NCI-H146 (cell line): Measurements from ENCODE around the gene WIPI1.
"Not testable (repeated sequence)": the region's sequence is repeated elsewhere in the genome, so short reads cannot be mapped to it uniquely, and the experiment has no call there.

Experiments
- DNase-seq: peaks from one replicate; lab custom pipeline; 2025; lab: John Stamatoyannopoulos, UW

Gene WIPI1

GRCh38 chr17:68437979-68438822 lies 19.1 kb downstream of the WIPI1 start:
- DNase-seq: no peak

DNA sequence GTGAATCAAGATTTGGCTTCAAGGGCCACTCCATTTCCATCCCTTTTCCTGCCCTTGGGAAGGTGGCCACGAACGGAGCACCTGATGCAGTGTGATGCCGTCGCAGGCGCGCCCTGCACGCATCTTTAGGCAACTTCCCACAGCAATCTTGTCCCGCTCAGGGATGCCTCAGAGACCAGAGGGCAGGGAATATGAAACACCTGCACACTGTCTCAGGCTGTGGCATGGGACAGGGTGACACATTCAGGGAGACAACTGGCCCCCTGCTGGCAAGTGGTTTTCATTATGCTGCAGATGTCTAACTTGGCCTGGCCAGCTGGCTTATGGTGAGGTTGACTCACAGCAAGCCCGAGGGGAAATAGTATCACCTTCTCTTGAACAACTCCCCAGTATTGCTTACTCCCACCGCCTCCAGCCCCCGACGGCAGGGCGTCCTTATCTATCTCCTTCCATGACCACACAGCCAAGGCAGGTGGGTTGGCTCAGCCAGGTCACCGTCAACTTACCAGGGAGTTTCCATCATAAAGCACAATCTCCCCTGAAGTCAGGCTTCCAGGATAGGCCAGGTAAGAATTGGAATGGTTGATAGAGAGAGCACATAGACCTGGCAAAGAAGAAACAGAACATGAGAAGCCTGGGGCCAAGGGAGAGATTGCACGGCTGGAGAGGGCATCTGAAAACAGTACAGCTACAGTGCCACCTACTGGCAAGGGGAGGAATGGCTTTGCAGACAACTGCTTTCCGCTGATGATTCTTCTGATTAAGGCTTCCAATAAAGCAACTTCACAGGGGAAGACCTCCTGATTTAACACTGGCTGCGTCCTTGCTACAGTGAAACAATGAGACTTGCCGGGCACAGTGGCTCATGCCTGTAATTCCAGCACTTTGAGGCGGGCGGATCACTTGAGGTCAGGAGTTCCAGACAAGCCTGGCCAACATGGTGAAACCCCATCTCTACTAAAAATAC lies 21.1 kb downstream of the WIPI1 start:
- peak; percentile 79 for DNase-seq

DNA sequence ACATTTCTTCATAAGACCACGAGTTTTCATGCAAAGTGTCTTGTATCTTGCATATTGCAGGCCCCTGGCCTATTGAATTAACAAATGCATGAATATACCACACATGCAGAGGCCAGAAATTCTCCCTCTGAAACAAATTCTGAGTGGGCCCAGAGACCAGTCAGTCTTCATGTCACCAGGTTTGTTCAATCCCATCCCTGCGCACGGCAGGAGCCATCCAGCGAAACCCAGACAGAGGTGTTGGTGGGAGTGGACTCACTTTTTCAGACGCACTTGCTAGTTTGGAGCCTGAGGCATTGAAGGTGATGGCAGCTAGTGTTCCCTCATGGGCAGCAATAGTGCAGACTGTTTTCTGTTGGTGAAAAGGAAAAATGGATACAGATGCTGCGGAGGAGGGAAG lies 21.9 kb downstream of the WIPI1 start:
- DNase-seq: no peak

- DNase-seq: no peak
Measured at GRCh38 chr17:68433911-68434508, 23.3 kb downstream of the WIPI1 start.

DNA sequence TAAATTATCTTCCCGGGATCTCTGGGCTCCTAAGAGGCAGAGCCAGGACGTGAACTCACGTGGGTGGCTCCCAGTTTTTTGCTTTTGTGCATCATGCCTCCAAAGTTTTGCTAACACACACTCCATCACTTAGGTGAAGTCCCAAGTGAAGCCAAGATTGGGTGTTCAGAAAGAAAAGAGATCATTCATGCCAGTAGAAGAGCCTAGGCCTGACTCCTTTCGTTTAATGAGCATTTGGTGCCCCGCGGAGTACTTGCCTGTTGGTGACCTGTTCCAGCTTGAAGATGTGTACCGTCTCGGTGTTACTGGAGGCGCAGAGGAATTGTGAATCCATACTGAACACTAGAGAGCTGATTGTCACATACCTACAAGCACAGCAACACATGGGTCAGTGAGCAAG lies 24.1 kb downstream of the WIPI1 start:
- no peak for DNase-seq

- DNase-seq: no peak
Measured at GRCh38 chr17:68432086-68432864, 25.0 kb downstream of the WIPI1 start.

DNA sequence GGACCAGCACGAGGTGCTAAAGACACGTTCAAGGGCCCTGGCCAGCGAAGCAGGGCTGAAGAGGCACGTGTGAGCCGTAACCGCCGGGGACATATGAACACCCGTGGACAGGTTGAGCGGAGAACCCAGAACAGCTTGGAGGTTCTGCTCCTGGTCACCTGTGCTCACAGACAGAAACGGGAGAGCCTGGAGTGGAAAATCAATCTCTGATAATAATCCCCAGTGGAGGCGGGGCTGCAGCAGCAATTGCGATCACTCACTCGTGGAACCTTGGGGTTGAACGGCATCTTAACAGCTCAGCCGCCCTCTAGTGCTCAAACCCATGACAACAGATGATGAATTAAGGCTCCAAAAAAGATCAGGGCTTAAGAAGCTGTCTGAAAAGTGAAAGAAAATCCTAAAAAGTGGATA lies 25.6 kb downstream of the WIPI1 start:
- no peak for DNase-seq

GRCh38 chr17:68431045-68431608 lies 26.2 kb downstream of the WIPI1 start:
- DNase-seq: no peak

DNA sequence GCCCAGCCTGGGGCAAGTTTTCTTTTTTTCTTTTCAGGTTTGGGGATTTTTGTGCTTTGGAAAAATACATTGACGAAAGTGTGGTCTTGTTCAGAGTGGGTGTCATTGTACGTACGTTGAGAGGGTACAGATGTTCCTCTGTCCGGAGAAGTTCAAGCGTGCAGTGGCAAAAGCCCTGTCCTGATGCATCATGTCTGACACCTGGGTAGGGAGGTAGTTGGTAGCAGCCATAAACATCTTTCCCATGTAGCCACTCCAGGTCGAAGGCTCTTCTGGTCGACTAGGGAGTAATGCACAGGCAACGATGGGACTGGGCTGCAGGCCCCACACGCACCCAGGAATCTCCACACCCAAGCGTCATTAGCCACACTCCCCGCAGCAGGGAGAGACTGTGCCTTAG lies 27.4 kb downstream of the WIPI1 start:
- no peak for DNase-seq

GRCh38 chr17:68428498-68429172 lies 28.7 kb downstream of the WIPI1 start:
- peak; percentile 28 for DNase-seq

DNA sequence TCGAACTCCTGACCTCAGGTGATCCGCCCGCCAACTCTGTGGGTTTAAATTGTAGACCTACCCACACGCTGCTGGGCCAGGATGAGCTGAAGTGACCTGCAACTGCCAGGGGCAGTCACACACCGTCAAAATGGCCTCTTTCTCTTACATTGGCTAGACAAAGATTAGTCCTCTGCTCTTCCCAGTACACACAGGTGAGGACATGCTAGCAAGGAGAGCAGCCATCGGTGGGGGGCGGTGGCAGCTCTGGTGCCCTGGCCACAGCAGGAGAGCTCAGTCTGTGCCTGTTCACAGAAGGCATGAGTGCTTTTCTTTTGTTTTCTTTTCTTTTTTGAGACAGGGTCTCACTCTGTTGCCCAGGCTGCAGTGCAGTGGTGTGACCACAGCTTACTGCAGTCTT lies 29.7 kb downstream of the WIPI1 start:
- DNase-seq: no peak

DNA sequence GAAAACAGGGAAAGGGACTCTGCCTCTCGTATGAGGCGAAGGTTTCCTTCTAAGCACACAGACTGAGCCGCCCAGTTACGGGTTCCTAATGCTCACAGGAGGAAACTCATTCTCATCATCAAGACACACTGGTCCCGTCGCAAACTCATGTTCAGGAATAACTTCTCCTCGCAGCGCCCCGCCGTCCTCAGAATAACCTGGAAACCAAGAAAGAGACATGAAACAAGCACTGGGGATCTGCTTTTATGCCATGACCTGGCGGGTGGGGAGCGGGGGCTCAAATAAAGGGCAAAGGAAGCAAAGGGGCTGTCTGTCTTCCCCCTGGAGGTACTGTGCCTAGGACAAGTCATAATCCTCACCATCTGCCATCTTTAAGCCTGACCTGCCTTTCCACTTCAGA lies 31.3 kb downstream of the WIPI1 start:
- DNase-seq: no peak

GRCh38 chr17:68424861-68425260 lies 32.4 kb downstream of the WIPI1 start:
- DNase-seq: peak; percentile 73

DNA sequence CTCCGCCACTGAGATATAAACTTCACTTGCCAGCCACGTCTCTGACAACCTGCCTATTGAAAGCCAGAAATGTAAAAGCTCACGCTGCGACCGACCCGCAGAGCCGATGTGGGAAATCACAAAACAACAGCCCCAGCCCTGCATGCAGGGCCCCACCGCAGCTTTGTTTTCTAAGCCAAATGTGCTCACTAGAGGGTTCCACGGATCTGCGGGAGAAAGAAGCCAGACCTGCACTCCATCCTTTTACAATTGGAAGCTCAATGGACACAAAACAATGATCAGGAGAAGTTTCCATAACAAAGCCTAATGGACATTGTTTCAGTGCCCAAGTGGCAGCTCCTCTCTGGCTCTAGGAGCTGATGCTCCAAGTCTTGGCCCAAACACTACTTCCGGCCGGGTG lies 33.1 kb downstream of the WIPI1 start:
- DNase-seq: no peak

GRCh38 chr17:68423251-68423650 lies 34.0 kb downstream of the WIPI1 start:
- no peak for DNase-seq

GRCh38 chr17:68422821-68423220 lies 34.5 kb downstream of the WIPI1 start:
- no peak for DNase-seq

DNA sequence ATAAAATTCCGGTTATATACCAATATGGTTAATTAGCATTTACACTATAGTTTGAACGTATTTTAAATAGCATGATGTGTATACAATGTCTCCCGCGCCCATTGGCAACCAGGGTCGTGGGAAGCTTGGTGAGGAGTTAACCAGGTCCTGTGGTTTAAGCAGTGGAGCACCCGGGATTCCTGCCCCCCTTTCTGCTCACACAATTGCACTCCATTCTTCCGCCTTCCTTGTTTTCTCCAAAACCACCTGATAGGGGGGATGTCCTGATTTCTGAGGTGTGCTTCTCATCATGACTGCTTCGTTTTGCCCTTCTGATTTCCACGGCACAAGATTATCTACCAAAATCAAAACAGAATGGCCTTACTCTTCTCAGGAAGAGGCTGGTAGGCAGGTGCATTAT lies 35.8 kb downstream of the WIPI1 start:
- DNase-seq: no peak

DNA sequence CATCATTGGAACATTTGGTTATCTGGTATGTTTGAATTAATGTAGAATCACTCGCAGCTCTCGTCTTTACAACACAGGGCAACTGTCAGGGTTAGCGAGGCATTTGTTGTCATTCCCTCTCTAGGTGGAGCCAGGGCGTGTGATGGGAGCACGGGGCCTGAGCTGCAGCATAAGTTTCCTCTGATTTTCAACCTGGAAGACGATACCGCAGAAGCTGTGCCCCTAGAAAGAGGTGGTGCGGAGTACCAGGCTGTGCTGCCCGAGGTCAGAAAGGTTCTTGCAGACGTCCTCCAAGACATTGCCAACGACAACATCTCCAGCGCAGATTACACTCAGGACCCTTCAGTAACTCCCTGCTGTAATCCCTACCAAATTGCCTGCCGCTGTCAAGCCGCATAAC lies 37.2 kb downstream of the WIPI1 start:
- DNase-seq: no peak

- DNase-seq: no peak
Measured at GRCh38 chr17:68418876-68419275, 38.4 kb downstream of the WIPI1 start.

- no peak for DNase-seq
Measured at GRCh38 chr17:68417317-68417716, 40.0 kb downstream of the WIPI1 start.

DNA sequence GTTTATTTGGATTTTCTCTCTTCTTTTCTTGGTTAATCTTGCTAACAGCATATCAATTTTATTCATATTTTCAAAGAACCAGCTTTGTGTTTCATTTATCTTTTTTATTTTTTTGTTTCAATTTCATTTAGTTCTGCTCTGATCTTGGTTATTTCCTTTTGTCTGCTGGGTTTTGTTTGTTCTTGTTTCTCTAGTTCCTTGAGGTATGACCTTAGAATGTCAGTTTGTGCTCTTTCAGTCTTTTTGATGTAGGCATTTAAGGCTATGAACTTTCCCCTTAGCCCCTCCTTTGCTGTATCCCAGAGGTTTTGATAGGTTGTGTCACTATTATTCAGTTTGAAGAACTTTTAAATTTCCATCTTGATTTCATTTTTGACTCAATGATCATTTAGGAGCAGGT lies 42.4 kb downstream of the WIPI1 start:
- DNase-seq: not testable (repeated sequence)
